ENCODE measurements around the gene KCTD7. TPM values are rescaled to one million over a fixed set of nuclear protein-coding genes. Genes with fewer than 3 reads are reported as not detected.

Gene KCTD7
- total RNA-seq, 1 experiment from 2014 or later = 11.6 TPM

DNA sequence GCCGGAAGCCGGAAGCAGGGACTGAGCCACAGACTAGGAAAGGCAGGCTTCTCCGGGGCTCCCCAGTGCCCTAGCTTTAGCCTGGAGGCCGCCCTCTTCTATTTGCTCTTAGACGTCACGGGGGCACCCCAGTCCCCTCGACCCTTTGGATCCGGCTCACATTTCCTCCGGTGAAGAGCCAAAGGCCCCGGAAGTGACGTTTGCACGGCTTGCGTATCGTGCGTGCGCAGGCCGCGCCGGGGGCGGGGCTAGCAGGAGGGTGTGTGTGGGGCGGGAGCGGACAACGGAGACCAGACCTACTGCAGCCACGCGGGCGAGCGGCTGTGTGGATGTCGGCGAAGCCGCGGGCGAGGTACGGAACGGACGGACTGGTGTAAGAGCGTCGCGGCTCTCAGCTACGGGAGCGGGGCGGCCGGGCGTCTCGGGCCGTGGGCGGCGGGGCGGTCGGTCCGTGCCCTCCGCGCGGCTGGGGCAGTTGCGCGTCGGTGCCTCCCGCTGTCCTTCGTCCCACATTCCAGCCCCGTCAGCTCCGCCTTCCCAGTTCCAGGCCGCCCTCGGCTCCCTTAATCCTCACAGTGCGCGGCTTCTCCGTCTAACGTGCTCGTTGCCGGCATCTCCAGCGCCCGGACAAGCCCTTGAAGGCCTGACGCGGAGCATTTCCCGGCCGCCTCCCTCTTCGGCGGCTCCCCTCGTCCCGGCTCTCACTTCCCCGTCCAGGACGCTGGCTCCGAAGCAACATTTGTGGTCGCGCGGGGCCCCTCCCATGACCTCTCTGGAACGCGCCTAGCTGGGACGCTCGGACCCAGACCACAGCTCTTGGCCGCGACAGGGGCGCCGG, 25.8 kb downstream of the KCTD7 start (continued):
- TF ChIP-seq E2F5 (CRISPR knock-in tag; IDR thresholded peaks at IDR 0.05) = peak; percentile 66
- TF ChIP-seq, protein P1, sequence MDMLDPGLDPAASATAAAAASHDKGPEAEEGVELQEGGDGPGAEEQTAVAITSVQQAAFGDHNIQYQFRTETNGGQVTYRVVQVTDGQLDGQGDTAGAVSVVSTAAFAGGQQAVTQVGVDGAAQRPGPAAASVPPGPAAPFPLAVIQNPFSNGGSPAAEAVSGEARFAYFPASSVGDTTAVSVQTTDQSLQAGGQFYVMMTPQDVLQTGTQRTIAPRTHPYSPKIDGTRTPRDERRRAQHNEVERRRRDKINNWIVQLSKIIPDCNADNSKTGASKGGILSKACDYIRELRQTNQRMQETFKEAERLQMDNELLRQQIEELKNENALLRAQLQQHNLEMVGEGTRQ (CRISPR knock-in tag; IDR thresholded peaks at IDR 0.05) = peak; percentile 78
- TF ChIP-seq TEAD4 (CRISPR knock-in tag; IDR thresholded peaks at IDR 0.05) = peak; percentile 0; the same call in 1 of the 2 replicates
- peak; percentile 91 for TF ChIP-seq FOXP1 (CRISPR knock-in tag; IDR thresholded peaks at IDR 0.05; ENCODE audit: borderline replicate concordance)
- TF ChIP-seq, protein P2, sequence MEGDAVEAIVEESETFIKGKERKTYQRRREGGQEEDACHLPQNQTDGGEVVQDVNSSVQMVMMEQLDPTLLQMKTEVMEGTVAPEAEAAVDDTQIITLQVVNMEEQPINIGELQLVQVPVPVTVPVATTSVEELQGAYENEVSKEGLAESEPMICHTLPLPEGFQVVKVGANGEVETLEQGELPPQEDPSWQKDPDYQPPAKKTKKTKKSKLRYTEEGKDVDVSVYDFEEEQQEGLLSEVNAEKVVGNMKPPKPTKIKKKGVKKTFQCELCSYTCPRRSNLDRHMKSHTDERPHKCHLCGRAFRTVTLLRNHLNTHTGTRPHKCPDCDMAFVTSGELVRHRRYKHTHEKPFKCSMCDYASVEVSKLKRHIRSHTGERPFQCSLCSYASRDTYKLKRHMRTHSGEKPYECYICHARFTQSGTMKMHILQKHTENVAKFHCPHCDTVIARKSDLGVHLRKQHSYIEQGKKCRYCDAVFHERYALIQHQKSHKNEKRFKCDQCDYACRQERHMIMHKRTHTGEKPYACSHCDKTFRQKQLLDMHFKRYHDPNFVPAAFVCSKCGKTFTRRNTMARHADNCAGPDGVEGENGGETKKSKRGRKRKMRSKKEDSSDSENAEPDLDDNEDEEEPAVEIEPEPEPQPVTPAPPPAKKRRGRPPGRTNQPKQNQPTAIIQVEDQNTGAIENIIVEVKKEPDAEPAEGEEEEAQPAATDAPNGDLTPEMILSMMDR (IDR thresholded peaks at IDR 0.05) = no peak
- no peak for TF ChIP-seq TCF7 (CRISPR knock-in tag; IDR thresholded peaks at IDR 0.05; ENCODE audit: low read depth)
- TF ChIP-seq, protein P3, sequence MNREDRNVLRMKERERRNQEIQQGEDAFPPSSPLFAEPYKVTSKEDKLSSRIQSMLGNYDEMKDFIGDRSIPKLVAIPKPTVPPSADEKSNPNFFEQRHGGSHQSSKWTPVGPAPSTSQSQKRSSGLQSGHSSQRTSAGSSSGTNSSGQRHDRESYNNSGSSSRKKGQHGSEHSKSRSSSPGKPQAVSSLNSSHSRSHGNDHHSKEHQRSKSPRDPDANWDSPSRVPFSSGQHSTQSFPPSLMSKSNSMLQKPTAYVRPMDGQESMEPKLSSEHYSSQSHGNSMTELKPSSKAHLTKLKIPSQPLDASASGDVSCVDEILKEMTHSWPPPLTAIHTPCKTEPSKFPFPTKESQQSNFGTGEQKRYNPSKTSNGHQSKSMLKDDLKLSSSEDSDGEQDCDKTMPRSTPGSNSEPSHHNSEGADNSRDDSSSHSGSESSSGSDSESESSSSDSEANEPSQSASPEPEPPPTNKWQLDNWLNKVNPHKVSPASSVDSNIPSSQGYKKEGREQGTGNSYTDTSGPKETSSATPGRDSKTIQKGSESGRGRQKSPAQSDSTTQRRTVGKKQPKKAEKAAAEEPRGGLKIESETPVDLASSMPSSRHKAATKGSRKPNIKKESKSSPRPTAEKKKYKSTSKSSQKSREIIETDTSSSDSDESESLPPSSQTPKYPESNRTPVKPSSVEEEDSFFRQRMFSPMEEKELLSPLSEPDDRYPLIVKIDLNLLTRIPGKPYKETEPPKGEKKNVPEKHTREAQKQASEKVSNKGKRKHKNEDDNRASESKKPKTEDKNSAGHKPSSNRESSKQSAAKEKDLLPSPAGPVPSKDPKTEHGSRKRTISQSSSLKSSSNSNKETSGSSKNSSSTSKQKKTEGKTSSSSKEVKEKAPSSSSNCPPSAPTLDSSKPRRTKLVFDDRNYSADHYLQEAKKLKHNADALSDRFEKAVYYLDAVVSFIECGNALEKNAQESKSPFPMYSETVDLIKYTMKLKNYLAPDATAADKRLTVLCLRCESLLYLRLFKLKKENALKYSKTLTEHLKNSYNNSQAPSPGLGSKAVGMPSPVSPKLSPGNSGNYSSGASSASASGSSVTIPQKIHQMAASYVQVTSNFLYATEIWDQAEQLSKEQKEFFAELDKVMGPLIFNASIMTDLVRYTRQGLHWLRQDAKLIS (CRISPR knock-in tag; IDR thresholded peaks at IDR 0.05; ENCODE audit: borderline replicate concordance) = no peak
- no peak for TF ChIP-seq HMGA2 (CRISPR knock-in tag; IDR thresholded peaks at IDR 0.05)
- TF ChIP-seq IRF2 (CRISPR knock-in tag; IDR thresholded peaks at IDR 0.05; ENCODE audit: borderline replicate concordance, low read depth) = no peak
- no peak for TF ChIP-seq RELA (CRISPR knock-in tag; IDR thresholded peaks at IDR 0.05; ENCODE audit: borderline replicate concordance)
- TF ChIP-seq, protein P4, sequence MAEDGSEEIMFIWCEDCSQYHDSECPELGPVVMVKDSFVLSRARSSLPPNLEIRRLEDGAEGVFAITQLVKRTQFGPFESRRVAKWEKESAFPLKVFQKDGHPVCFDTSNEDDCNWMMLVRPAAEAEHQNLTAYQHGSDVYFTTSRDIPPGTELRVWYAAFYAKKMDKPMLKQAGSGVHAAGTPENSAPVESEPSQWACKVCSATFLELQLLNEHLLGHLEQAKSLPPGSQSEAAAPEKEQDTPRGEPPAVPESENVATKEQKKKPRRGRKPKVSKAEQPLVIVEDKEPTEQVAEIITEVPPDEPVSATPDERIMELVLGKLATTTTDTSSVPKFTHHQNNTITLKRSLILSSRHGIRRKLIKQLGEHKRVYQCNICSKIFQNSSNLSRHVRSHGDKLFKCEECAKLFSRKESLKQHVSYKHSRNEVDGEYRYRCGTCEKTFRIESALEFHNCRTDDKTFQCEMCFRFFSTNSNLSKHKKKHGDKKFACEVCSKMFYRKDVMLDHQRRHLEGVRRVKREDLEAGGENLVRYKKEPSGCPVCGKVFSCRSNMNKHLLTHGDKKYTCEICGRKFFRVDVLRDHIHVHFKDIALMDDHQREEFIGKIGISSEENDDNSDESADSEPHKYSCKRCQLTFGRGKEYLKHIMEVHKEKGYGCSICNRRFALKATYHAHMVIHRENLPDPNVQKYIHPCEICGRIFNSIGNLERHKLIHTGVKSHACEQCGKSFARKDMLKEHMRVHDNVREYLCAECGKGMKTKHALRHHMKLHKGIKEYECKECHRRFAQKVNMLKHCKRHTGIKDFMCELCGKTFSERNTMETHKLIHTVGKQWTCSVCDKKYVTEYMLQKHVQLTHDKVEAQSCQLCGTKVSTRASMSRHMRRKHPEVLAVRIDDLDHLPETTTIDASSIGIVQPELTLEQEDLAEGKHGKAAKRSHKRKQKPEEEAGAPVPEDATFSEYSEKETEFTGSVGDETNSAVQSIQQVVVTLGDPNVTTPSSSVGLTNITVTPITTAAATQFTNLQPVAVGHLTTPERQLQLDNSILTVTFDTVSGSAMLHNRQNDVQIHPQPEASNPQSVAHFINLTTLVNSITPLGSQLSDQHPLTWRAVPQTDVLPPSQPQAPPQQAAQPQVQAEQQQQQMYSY (CRISPR knock-in tag; IDR thresholded peaks at IDR 0.05) = peak; percentile 21; the same call in 1 of the 2 replicates
- TF ChIP-seq, protein P5, sequence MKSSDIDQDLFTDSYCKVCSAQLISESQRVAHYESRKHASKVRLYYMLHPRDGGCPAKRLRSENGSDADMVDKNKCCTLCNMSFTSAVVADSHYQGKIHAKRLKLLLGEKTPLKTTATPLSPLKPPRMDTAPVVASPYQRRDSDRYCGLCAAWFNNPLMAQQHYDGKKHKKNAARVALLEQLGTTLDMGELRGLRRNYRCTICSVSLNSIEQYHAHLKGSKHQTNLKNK (CRISPR knock-in tag; IDR thresholded peaks at IDR 0.05) = no peak
- peak; percentile 88; the same call in 1 of the 2 replicates for TF ChIP-seq SMAD3 (CRISPR knock-in tag; IDR thresholded peaks at IDR 0.05; ENCODE audit: borderline replicate concordance)
- TF ChIP-seq, protein P6, sequence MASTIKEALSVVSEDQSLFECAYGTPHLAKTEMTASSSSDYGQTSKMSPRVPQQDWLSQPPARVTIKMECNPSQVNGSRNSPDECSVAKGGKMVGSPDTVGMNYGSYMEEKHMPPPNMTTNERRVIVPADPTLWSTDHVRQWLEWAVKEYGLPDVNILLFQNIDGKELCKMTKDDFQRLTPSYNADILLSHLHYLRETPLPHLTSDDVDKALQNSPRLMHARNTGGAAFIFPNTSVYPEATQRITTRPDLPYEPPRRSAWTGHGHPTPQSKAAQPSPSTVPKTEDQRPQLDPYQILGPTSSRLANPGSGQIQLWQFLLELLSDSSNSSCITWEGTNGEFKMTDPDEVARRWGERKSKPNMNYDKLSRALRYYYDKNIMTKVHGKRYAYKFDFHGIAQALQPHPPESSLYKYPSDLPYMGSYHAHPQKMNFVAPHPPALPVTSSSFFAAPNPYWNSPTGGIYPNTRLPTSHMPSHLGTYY (CRISPR knock-in tag; IDR thresholded peaks at IDR 0.05) = no peak
- 0 out of 2 replicates have a peak, but pooled peaks have one; percentile 42 for TF ChIP-seq NR2C2 (CRISPR knock-in tag; IDR thresholded peaks at IDR 0.05)
- no peak for TF ChIP-seq RORB (CRISPR knock-in tag; IDR thresholded peaks at IDR 0.05)
- TF ChIP-seq, protein P7, sequence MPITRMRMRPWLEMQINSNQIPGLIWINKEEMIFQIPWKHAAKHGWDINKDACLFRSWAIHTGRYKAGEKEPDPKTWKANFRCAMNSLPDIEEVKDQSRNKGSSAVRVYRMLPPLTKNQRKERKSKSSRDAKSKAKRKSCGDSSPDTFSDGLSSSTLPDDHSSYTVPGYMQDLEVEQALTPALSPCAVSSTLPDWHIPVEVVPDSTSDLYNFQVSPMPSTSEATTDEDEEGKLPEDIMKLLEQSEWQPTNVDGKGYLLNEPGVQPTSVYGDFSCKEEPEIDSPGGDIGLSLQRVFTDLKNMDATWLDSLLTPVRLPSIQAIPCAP (CRISPR knock-in tag; IDR thresholded peaks at IDR 0.05) = peak; percentile 89
- peak; percentile 88 for TF ChIP-seq GABPB1 (CRISPR knock-in tag; IDR thresholded peaks at IDR 0.05)
- TF ChIP-seq ZBTB43 (CRISPR knock-in tag; IDR thresholded peaks at IDR 0.05) = peak; percentile 81; the same call in 1 of the 2 replicates
- peak; percentile 93 for TF ChIP-seq HMGXB4 (CRISPR knock-in tag; IDR thresholded peaks at IDR 0.05)
